MM.1S (cell line): ENCODE data around the gene ADH1B.

ENCODE experiments used
- EZH2phosphoT487 ChIP-seq: fragments of 300-600 bp; sonication (generic); IDR thresholded peaks from 2 replicates; pipeline ENCODE4 v1.6.1; 2018; ENCODE audit warnings: antibody characterized with exemption, low read length
- TF ChIP-seq, protein P1 (sequence below): fragments of 300-600 bp; sonication (generic); IDR thresholded peaks from 2 replicates; pipeline ENCODE4 v1.5.1; 2016; ENCODE audit warnings: antibody characterized with exemption, low read length, mixed read lengths

- TF ChIP-seq EZH2phosphoT487, result no peak
- TF ChIP-seq, protein P1, sequence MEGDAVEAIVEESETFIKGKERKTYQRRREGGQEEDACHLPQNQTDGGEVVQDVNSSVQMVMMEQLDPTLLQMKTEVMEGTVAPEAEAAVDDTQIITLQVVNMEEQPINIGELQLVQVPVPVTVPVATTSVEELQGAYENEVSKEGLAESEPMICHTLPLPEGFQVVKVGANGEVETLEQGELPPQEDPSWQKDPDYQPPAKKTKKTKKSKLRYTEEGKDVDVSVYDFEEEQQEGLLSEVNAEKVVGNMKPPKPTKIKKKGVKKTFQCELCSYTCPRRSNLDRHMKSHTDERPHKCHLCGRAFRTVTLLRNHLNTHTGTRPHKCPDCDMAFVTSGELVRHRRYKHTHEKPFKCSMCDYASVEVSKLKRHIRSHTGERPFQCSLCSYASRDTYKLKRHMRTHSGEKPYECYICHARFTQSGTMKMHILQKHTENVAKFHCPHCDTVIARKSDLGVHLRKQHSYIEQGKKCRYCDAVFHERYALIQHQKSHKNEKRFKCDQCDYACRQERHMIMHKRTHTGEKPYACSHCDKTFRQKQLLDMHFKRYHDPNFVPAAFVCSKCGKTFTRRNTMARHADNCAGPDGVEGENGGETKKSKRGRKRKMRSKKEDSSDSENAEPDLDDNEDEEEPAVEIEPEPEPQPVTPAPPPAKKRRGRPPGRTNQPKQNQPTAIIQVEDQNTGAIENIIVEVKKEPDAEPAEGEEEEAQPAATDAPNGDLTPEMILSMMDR, result no peak
Observed at GRCh38 chr4:99334880-99335279, 13.7 kb upstream of the ADH1B start.
